Right lobe of liver (tissue), 6 donors: ENCODE results near the gene RNF157. TPM values are rescaled to one million over a fixed set of nuclear protein-coding genes. Genes with fewer than 3 reads are reported as not detected.

ENCODE experiments used
- ATAC-seq, 4 donors: fragments of 200-7000 bp; cut with Tn5 transposase; one replicate each; pipeline ENCODE4 v1.9.1; 2020; ENCODE audit warnings: mild to moderate bottlenecking in 4 of 4, moderate library complexity in 4 of 4
- DNase-seq, 3 donors: peaks; one replicate each; pipeline ENCODE4 v3.0.0-alpha.2; 2020
- H3K27ac ChIP-seq, 3 donors: fragments of 200-600 bp; one replicate each; pipeline ENCODE4 v1.8.0; 2022
- H3K27me3 ChIP-seq, 2 donors: fragments of 200-600 bp; one replicate each; pipeline ENCODE4 v1.8.0; 2022
- H3K36me3 ChIP-seq, 4 donors: fragments of 200-600 bp; sonication (generic) in 1 of 4; one replicate each; pipeline versions ENCODE4 v1.5.1 to v1.8.0; 2017 to 2022; ENCODE audit warnings: control low read depth in 1 of 4
- H3K4me1 ChIP-seq, 4 donors: fragments of 200-600 bp; sonication (generic) in 1 of 4; one replicate each; pipeline versions ENCODE4 v1.5.1 to v1.8.0; 2017 to 2022; ENCODE audit warnings: control low read depth in 1 of 4
- H3K4me3 ChIP-seq, 3 donors: fragments of 200-600 bp; one replicate each; pipeline ENCODE4 v1.8.0; 2022
- H3K9me3 ChIP-seq, 4 donors: fragments of 200-600 bp; sonication (generic) in 1 of 4; one replicate each; pipeline versions ENCODE4 v1.5.1 to v1.8.0; 2017 to 2022; ENCODE audit warnings: control low read depth in 1 of 4
- POLR2A ChIP-seq: fragments of 450-650 bp; IDR thresholded peaks from one replicate; pipeline ENCODE4 v1.6.1; 2017; ENCODE audit warnings: antibody characterized with exemption, mild to moderate bottlenecking
- WGBS: methylation state at CpG from one replicate; pipeline ENCODE4 v1.1.6; 2018; ENCODE audit warnings: low coverage, low lambda C conversion rate; ENCODE audit not compliant: insufficient coverage; ENCODE audit errors: missing lambda C conversion rate; 5-methylcytosine and 5-hydroxymethylcytosine counted together
- intact Hi-C, 2 donors: fragments of 100-400 bp; cut with DNase I; formaldehyde crosslinking; loops; one replicate each; pipeline versions ENCODE4 v1.11.2 to v1.14.1; 2022
- total RNA-seq, 6 experiments: library from RNA; depleted of rRNA in 2 of 6; stranded (reverse); fragments of >200 nt in 2 of 6; fragmentation: NEBNext Ultra II Directional in 3 of 6; extraction: Animal tissue kit (Norgen Biotek cat#: 25700) in 3 of 6; gene quantifications; one replicate each; pipeline versions ENCODE4 v1.1.0 to v1.2.4, GENCODE V29; 2016 to 2023
- TF ChIP-seq, protein P1 (sequence below), 4 donors: fragments of 200-600 bp in 3 of 4; fragments of 450-650 bp in 1 of 4; IDR thresholded peaks; one replicate each; pipeline versions ENCODE4 v1.5.1 to v1.8.0; 2016 to 2022; ENCODE audit warnings: antibody characterized with exemption in 4 of 4, mild to moderate bottlenecking in 2 of 4
- donor health status: DM: no; HTN: yes; CAD: no.
- donor health status: DM: no; HTN: no; CAD: no.
- donor health status: DM: no; HTN: no; CAD: no.
- donor health status: DM: no; HTN: yes; CAD: no.
- donor health status: DM: no; HTN: yes; CAD: no.

RNF157 gene
- total RNA-seq, 6 experiments from 2014 or later: 0.39 to 14.5 (median 6.0) TPM

DNA sequence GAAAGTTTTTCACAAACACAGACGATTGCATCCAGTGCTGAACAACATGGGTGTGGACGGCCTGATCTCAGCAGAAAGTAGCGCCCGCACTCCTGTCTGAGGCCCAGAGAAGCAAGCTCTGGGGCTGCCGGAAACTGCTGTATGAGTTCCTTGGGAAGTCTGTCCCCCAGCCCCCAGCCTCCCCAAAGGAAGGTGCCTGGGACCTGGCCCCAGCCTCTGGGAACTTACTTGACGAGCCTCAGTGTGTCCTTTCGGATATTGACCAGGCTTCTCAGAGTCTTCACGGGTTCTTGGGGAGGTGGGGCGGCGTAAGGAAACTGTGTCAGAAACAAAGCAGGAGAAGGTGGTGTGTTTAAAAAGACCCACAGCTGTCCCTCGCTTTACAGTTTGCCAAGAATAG, 66.8 kb downstream of the RNF157 start:
- Histone ChIP-seq H3K36me3 (no peaks in the 10 kb centered on the region), H3K27me3 (no peaks in the 10 kb centered on the region), H3K4me3 (no peak overlapping the region), H3K27ac (no peak overlapping the region), H3K4me1 (no peaks in the 10 kb centered on the region), H3K9me3 (no peaks in the 10 kb centered on the region)
- DNase-seq: no peak
- TF ChIP-seq, protein P1, sequence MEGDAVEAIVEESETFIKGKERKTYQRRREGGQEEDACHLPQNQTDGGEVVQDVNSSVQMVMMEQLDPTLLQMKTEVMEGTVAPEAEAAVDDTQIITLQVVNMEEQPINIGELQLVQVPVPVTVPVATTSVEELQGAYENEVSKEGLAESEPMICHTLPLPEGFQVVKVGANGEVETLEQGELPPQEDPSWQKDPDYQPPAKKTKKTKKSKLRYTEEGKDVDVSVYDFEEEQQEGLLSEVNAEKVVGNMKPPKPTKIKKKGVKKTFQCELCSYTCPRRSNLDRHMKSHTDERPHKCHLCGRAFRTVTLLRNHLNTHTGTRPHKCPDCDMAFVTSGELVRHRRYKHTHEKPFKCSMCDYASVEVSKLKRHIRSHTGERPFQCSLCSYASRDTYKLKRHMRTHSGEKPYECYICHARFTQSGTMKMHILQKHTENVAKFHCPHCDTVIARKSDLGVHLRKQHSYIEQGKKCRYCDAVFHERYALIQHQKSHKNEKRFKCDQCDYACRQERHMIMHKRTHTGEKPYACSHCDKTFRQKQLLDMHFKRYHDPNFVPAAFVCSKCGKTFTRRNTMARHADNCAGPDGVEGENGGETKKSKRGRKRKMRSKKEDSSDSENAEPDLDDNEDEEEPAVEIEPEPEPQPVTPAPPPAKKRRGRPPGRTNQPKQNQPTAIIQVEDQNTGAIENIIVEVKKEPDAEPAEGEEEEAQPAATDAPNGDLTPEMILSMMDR (IDR thresholded peaks at IDR 0.05): no peak
- no peak for TF ChIP-seq POLR2A
- 98% methylated on average over 5 of the region's 11 CpGs for WGBS
- ATAC-seq: no peak
- intact Hi-C loops: loop anchor here in 1 of 2 donors (10.0 kb wide), 1 partner anchor 49 kb away; no protein-coding TSS in a partner anchor

DNA sequence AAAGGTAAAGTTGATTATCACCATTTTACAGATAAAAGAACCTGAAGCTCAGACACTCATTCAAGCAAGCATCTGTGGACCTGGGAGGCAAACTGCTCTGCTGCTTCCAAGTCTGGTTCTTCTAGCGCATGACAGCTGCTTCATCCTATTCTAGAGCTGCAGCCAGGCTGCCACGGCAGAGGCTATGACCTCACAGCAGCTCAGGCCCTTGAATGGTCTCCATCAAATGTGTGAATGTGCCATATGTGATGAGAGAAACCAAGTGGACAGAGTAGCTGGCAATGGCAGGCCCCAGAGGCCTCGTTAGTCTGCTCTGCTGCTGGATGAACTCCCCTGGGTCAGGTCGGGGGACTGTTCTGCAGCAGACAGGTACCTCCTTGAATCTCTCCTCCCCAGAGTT, 68.6 kb downstream of the RNF157 start:
- DNase-seq (no peak), ATAC-seq (no peak)
- H3K36me3 ChIP-seq: no peaks in the 10 kb centered on the region
- no peak overlapping the region for H3K27ac ChIP-seq
- TF ChIP-seq POLR2A: no peak
- TF ChIP-seq, protein P1 (IDR thresholded peaks at IDR 0.05): no peak
- H3K9me3 ChIP-seq: no peaks in the 10 kb centered on the region
- intact Hi-C loops: loop anchor here in 1 of 2 donors (10.0 kb wide), 1 partner anchor 47 kb away; no protein-coding TSS in a partner anchor
- H3K4me3 ChIP-seq: no peak overlapping the region
- no peaks in the 10 kb centered on the region for H3K27me3 ChIP-seq
- no peaks in the 10 kb centered on the region for H3K4me1 ChIP-seq
- 86% methylated on average over 1 of the region's 4 CpGs for WGBS

DNA sequence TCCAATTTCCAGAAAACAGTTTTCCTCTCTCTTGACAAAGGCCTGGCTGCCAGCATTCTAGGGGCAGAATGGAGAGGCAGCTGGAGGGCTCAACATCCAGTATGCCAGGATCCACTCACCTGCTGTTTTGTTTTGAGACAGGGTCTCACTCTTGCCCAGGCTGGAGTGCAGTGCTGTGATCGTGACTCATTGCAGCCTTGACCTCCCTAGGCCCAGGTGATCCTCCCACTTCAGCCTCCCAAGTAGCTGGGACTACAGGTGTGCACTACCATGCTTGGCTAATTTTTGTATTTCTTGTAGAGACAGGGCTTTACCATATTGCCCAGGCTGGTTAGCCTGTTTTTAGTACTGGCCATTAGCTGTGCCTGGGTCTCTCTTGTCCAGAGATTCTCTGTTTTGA, 70.2 kb downstream of the RNF157 start:
- no CpG with 5 or more reads among the region's 1 CpG for WGBS
- no peaks in the 10 kb centered on the region for H3K9me3 ChIP-seq
- intact Hi-C loops: loop anchor here in 1 of 2 donors (10.0 kb wide), 1 partner anchor 45 kb away; no protein-coding TSS in a partner anchor
- no peaks in the 10 kb centered on the region for H3K4me1 ChIP-seq
- H3K27ac ChIP-seq: no peak overlapping the region
- DNase-seq: no peak
- no peaks in the 10 kb centered on the region for H3K36me3 ChIP-seq
- no peak overlapping the region for H3K4me3 ChIP-seq
- ATAC-seq: no peak
- no peaks in the 10 kb centered on the region for H3K27me3 ChIP-seq
- TF ChIP-seq, protein P1 (IDR thresholded peaks at IDR 0.05): no peak
- no peak for TF ChIP-seq POLR2A

DNA sequence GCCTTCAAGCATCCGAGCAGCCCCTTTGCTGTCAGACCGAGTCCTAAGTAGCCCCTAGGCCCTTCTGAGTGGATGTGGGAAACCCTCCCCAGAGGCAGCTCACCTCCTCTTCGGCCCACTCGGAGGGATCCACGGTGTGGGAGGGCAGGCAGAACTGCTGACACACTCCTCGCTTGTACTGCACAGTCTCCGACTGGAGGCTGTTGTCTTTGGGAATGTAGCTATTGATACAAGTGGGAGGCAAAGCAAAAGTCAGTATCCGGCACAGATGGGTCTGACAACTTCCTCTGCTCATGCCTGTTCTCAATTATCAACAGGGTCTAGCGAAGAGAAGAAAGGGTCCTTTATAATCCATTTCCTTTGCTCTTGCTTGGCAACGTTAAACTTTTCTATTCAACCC, 73.4 kb downstream of the RNF157 start:
- Histone ChIP-seq H3K27ac (no peak overlapping the region), H3K9me3 (no peaks in the 10 kb centered on the region), H3K4me1 (no peaks in the 10 kb centered on the region), H3K4me3 (no peak overlapping the region), H3K27me3 (no peaks in the 10 kb centered on the region), H3K36me3 (no peaks in the 10 kb centered on the region)
- intact Hi-C loops: no loop called here
- DNase-seq: no peak
- ATAC-seq: no peak
- whole genome bisulfite sequencing: 72% methylated on average over 2 of the region's 10 CpGs
- TF ChIP-seq, protein P1 (IDR thresholded peaks at IDR 0.05): no peak
- no peak for TF ChIP-seq POLR2A

DNA sequence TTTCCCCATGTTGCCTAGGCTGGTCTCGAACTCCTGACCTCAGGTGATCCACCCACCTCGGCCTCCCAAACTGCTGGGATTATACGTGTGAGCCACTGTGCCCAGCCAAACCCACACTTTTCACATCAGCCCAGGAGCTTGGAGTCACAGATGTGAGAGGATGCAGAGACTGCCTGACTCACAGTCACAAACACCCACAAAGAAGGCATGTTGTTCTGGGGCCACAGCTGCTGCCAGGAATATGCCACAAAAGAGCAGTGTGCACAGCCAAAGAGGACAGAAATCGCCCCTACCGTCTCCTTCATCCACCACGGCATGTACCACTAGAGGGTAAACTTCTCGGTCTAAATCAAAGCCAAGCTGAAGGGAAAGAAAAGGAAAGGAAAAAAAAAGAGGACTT, 74.1 kb downstream of the RNF157 start:
- no peak for ATAC-seq
- Histone ChIP-seq H3K9me3 (no peaks in the 10 kb centered on the region), H3K27ac (no peak overlapping the region), H3K36me3 (no peaks in the 10 kb centered on the region), H3K4me1 (no peaks in the 10 kb centered on the region), H3K4me3 (no peak overlapping the region), H3K27me3 (no peaks in the 10 kb centered on the region)
- intact Hi-C loops: no loop called here
- 90% methylated on average over 5 of the region's 7 CpGs for WGBS
- no peak for TF ChIP-seq POLR2A
- TF ChIP-seq, protein P1 (IDR thresholded peaks at IDR 0.05): no peak
- no peak for DNase-seq
